HEK293 (cell line): ENCODE measurements around the gene CALML3.
A peak's percentile ranks its signal among the peaks of the same experiment; 100 is the strongest.

Experiments
- CTCF ChIA-PET: fragments of 350-600 bp; formaldehyde crosslinking; extraction: SDS; loops from one replicate; lab custom pipeline; 2021; ENCODE audit warnings: antibody characterized with exemption; lab: Yijun Ruan, JAX
- POLR2A ChIA-PET: fragments of 300-600 bp; formaldehyde crosslinking; extraction: SDS; loops from one replicate; lab custom pipeline; 2020; ENCODE audit warnings: antibody characterized with exemption, inconsistent platforms; lab: Yijun Ruan, JAX
- H3K27ac ChIP-seq: fragments of 200-500 bp; sonication (Bioruptor generic); 2 replicates; pipeline ENCODE4 v1.5.1; 2014; ENCODE audit warnings: low read depth, low read length, control low read depth, inconsistent platforms; ENCODE audit errors: extremely low read depth
- H3K36me3 ChIP-seq, 2 experiments: fragments of 200-500 bp in 1 of 2; sonication (Bioruptor generic) in 1 of 2; 1 replicate in 1 of 2; 2 replicates in 1 of 2; pipeline ENCODE4 v1.5.1; 2014 to 2017; ENCODE audit warnings: inconsistent platforms in 2 of 2, low read length in 2 of 2; ENCODE audit not compliant: control insufficient read depth in 2 of 2, insufficient read depth in 1 of 2
- H3K4me1 ChIP-seq: fragments of 200-500 bp; sonication (Bioruptor generic); 2 replicates; pipeline ENCODE4 v1.5.1; 2014; ENCODE audit warnings: mild to moderate bottlenecking, low read length, inconsistent platforms; ENCODE audit not compliant: control insufficient read depth, insufficient read depth
- H3K4me3 ChIP-seq: 2 replicates; pipeline ENCODE4 v1.5.1; 2011; ENCODE audit warnings: low read depth, mild to moderate bottlenecking, control low read depth, low read length, moderate library complexity
- H3K9me3 ChIP-seq: fragments of 200-500 bp; sonication (Bioruptor generic); 2 replicates; pipeline ENCODE4 v1.5.1; 2014; ENCODE audit warnings: low read depth, low read length, inconsistent platforms; ENCODE audit not compliant: control insufficient read depth, insufficient read depth
- BCL6B ChIP-seq: fragments of 450-650 bp; formaldehyde crosslinking; IDR thresholded peaks from 2 replicates; pipeline ENCODE4 v1.5.1; 2017; ENCODE audit warnings: missing biosample characterization, missing genetic modification characterization
- GLIS2 ChIP-seq: fragments of 450-650 bp; formaldehyde crosslinking; IDR thresholded peaks from 2 replicates; pipeline ENCODE4 v1.5.1; 2016; ENCODE audit warnings: missing biosample characterization, missing genetic modification characterization
- OSR2 ChIP-seq: fragments of 450-650 bp; formaldehyde crosslinking; IDR thresholded peaks from 2 replicates; pipeline ENCODE4 v1.5.1; 2016; ENCODE audit warnings: missing biosample characterization, missing genetic modification characterization
- PRDM10 ChIP-seq: fragments of 450-650 bp; formaldehyde crosslinking; IDR thresholded peaks from 2 replicates; pipeline ENCODE4 v1.5.1; 2016; ENCODE audit warnings: missing biosample characterization, missing genetic modification characterization
- PRDM4 ChIP-seq: fragments of 450-650 bp; formaldehyde crosslinking; IDR thresholded peaks from 2 replicates; pipeline ENCODE4 v1.5.1; 2017; ENCODE audit warnings: missing biosample characterization, missing genetic modification characterization
- ZFHX2 ChIP-seq: fragments of 450-650 bp; formaldehyde crosslinking; conservative IDR thresholded peaks from 2 replicates; pipeline ENCODE4 v1.5.1; 2016; ENCODE audit warnings: missing biosample characterization, missing genetic modification characterization
- ZFP69B ChIP-seq: fragments of 450-650 bp; formaldehyde crosslinking; IDR thresholded peaks from 2 replicates; pipeline ENCODE4 v1.5.1; 2016; ENCODE audit warnings: missing biosample characterization, missing genetic modification characterization
- ZNF112 ChIP-seq: fragments of 450-650 bp; formaldehyde crosslinking; IDR thresholded peaks from 2 replicates; pipeline ENCODE4 v1.5.0; 2017; ENCODE audit warnings: missing biosample characterization, missing genetic modification characterization
- ZNF121 ChIP-seq: fragments of 450-650 bp; formaldehyde crosslinking; IDR thresholded peaks from 2 replicates; pipeline ENCODE4 v1.5.1; 2016; ENCODE audit warnings: missing biosample characterization, missing genetic modification characterization
- ZNF148 ChIP-seq: fragments of 450-650 bp; formaldehyde crosslinking; IDR thresholded peaks from 2 replicates; pipeline ENCODE4 v1.5.0; 2017; ENCODE audit warnings: missing biosample characterization, missing genetic modification characterization, borderline replicate concordance
- ZNF174 ChIP-seq: fragments of 450-650 bp; formaldehyde crosslinking; IDR thresholded peaks from 2 replicates; pipeline ENCODE4 v1.5.0; 2017; ENCODE audit warnings: missing biosample characterization, mild to moderate bottlenecking, missing genetic modification characterization
- ZNF548 ChIP-seq: fragments of 450-650 bp; formaldehyde crosslinking; IDR thresholded peaks from 2 replicates; pipeline ENCODE4 v1.5.1; 2016; ENCODE audit warnings: missing biosample characterization, missing genetic modification characterization
- ZNF555 ChIP-seq: fragments of 450-650 bp; formaldehyde crosslinking; conservative IDR thresholded peaks from 2 replicates; pipeline ENCODE4 v1.5.1; 2017; ENCODE audit warnings: missing biosample characterization, mild to moderate bottlenecking, missing genetic modification characterization, inconsistent platforms
- ZNF585B ChIP-seq: fragments of 450-650 bp; formaldehyde crosslinking; IDR thresholded peaks from 2 replicates; pipeline ENCODE4 v1.5.1; 2016; ENCODE audit warnings: missing biosample characterization, missing genetic modification characterization
- ZNF596 ChIP-seq: fragments of 450-650 bp; IDR thresholded peaks from 2 replicates; pipeline ENCODE4 v1.5.0; 2018; ENCODE audit warnings: missing biosample characterization, mild to moderate bottlenecking, missing genetic modification characterization, moderate library complexity
- ZNF670 ChIP-seq: fragments of 450-650 bp; formaldehyde crosslinking; IDR thresholded peaks from 2 replicates; pipeline ENCODE4 v1.5.1; 2016; ENCODE audit warnings: missing biosample characterization, missing genetic modification characterization, low read depth
- ZNF76 ChIP-seq: fragments of 450-650 bp; formaldehyde crosslinking; IDR thresholded peaks from 2 replicates; pipeline ENCODE4; 2016; ENCODE audit warnings: low read depth, missing biosample characterization, missing genetic modification characterization, borderline replicate concordance
- ZNF768 ChIP-seq: fragments of 450-650 bp; formaldehyde crosslinking; IDR thresholded peaks from 2 replicates; pipeline ENCODE4 v1.5.1; 2018; ENCODE audit warnings: missing biosample characterization, mild to moderate bottlenecking, missing genetic modification characterization
- ZNF843 ChIP-seq: fragments of 450-650 bp; formaldehyde crosslinking; IDR thresholded peaks from 2 replicates; pipeline ENCODE4 v1.5.1; 2016; ENCODE audit warnings: missing biosample characterization, missing genetic modification characterization

CALML3 gene

GRCh38 chr10:5530846-5531557, 6.2 kb downstream of the CALML3 start (continued):
- no peak for TF ChIP-seq ZNF670 (tag by site-specific recombination)
- no peak for TF ChIP-seq ZNF555 (tag by site-specific recombination)

GRCh38 chr10:5531558-5532306, 7.0 kb downstream of the CALML3 start:
- TF ChIP-seq ZNF548 (tag by site-specific recombination) (peak; percentile 96), ZNF76 (tag by site-specific recombination) (no peak)
- POLR2A ChIA-PET = interaction anchor here (0.5 kb wide), 1 partner anchor 13 kb away, joined by 3 read pairs; no protein-coding TSS in a partner anchor

GRCh38 chr10:5532307-5532605, 7.5 kb downstream of the CALML3 start:
- ChIA-PET CTCF (no interaction called here), POLR2A (no interaction called here)
- H3K4me1 ChIP-seq = peaks cover 4% of the 10 kb centered on the region; the same call in 1 of the 2 replicates
- no peak for TF ChIP-seq ZNF768
- no peak for TF ChIP-seq ZNF121 (tag by site-specific recombination)
- TF ChIP-seq PRDM10 = no peak
- TF ChIP-seq PRDM4 (tag by site-specific recombination) = no peak
- TF ChIP-seq ZNF148 (tag by site-specific recombination) = no peak
- no peak for TF ChIP-seq ZNF174 (tag by site-specific recombination)
- TF ChIP-seq ZNF596 (tag by site-specific recombination) = no peak
- no peak for TF ChIP-seq ZNF112
- TF ChIP-seq ZNF76 (tag by site-specific recombination) = no peak
- no peak for TF ChIP-seq ZNF843 (tag by site-specific recombination)
- TF ChIP-seq ZNF585B (tag by site-specific recombination) = no peak
- no peak for TF ChIP-seq ZFHX2
- TF ChIP-seq BCL6B (tag by site-specific recombination) = no peak
- no peak for TF ChIP-seq ZFP69B (tag by site-specific recombination)
- no peak for TF ChIP-seq OSR2
- TF ChIP-seq GLIS2 (tag by site-specific recombination) = no peak

More at GRCh38 chr10:5531558-5532306, 7.0 kb downstream of the CALML3 start:
- Histone ChIP-seq H3K4me3 (no peak overlapping the region), H3K27ac (no peak overlapping the region), H3K4me1 (peaks cover 4% of the 10 kb centered on the region; the same call in 1 of the 2 replicates), H3K9me3 (no peaks in the 10 kb centered on the region), H3K36me3 (no peaks in the 10 kb centered on the region)
- CTCF ChIA-PET = interaction anchor here (0.7 kb wide), 2 partner anchors 91 to 157 kb away, joined by 3 read pairs; no protein-coding TSS in a partner anchor

More at GRCh38 chr10:5532307-5532605, 7.5 kb downstream of the CALML3 start:
- H3K4me3 ChIP-seq = no peak overlapping the region
- no peaks in the 10 kb centered on the region for H3K9me3 ChIP-seq
- H3K27ac ChIP-seq = no peak overlapping the region
- no peaks in the 10 kb centered on the region for H3K36me3 ChIP-seq
